Central memory CD8-positive, alpha-beta T cell (primary cell): ENCODE measurements around the gene DNM1L.
A peak's percentile ranks its signal among the peaks of the same experiment; 100 is the strongest.
"Not testable (repeated sequence)": the region's sequence is repeated elsewhere in the genome, so short reads cannot be mapped to it uniquely, and the experiment has no call there.

Source experiments
- ATAC-seq: fragments of 150-1000 bp; cut with Tn5 transposase; replicated peaks from 2 replicates; pipeline ENCODE4 v1.10.0; 2022; ENCODE audit warnings: mild to moderate bottlenecking, moderate FRiP score, moderate number of reproducible peaks; ENCODE audit not compliant: poor library complexity, severe bottlenecking; ENCODE audit errors: extremely low read depth
- DNase-seq, 2 donors: peaks; one replicate each; pipeline ENCODE4 v3.0.0; 2021; ENCODE audit warnings: low spot score in 2 of 2
- H3K27ac Mint-ChIP-seq: one replicate; pipeline ENCODE4 v1.8.0; 2022; ENCODE audit warnings: low read depth, mild to moderate bottlenecking, moderate library complexity, mixed read lengths
- H3K27me3 Mint-ChIP-seq: one replicate; pipeline ENCODE4 v1.8.0; 2022; ENCODE audit warnings: mixed read lengths
- H3K36me3 Mint-ChIP-seq: one replicate; pipeline ENCODE4 v1.8.0; 2022; ENCODE audit warnings: mild to moderate bottlenecking, moderate library complexity, mixed read lengths; ENCODE audit not compliant: insufficient read depth
- H3K4me1 Mint-ChIP-seq: one replicate; pipeline ENCODE4 v1.8.0; 2022; ENCODE audit warnings: mixed read lengths
- H3K4me3 Mint-ChIP-seq: one replicate; pipeline ENCODE4 v1.8.0; 2022; ENCODE audit warnings: mild to moderate bottlenecking, moderate library complexity, mixed read lengths
- H3K9me3 Mint-ChIP-seq: one replicate; pipeline ENCODE4 v1.8.0; 2022; ENCODE audit warnings: mixed read lengths

The DNM1L gene

DNA sequence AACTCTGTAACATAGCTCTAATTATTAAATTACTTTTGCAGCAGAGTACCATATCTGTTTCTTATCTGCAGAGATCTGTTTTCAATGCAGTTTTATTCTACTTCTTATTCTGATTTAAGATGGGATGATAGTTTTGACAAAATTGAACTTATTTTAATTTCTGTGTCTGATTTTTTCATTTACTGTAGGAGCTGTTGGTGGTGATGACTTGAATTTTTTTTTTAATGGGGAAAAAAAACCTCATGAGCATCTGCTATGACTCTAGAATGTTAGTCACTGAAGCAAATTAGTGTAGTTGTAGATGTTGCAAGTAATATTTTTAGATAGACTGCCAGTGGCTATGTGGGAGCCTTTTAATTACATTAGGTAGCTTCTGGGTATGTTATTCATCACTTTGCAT lies 23.4 kb downstream of the DNM1L start:
- Mint-ChIP-seq H3K27ac (no peak overlapping the region), H3K27me3 (no peaks in the 10 kb centered on the region), H3K4me1 (peaks cover 6% of the 10 kb centered on the region), H3K4me3 (no peak overlapping the region), H3K9me3 (no peaks in the 10 kb centered on the region), H3K36me3 (peaks cover 9% of the 10 kb centered on the region)
- ATAC-seq = no peak
- no peak for DNase-seq

DNA sequence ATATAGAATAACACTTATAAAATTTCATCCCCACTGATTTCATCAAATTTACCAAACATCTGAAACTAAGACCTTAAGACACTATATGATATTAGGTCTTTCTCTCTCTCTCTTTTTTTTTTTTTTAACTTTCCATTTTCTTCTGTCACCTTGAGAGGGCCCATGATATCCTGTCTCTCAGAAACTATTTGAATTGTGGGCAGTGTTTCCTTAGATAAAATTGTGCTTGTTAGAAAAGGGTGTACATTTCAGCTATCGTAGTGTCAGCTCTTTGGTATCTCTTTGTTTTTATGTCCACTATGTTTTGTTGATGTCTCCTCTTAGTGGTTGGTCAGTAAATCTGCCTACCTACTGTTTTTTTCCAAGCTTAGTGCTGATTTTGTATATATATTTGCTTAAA lies 23.8 kb downstream of the DNM1L start:
- Mint-ChIP-seq H3K27me3 (no peaks in the 10 kb centered on the region), H3K27ac (peak overlapping the region; percentile 58), H3K4me1 (peaks cover 4% of the 10 kb centered on the region), H3K36me3 (peaks cover 9% of the 10 kb centered on the region), H3K9me3 (no peaks in the 10 kb centered on the region), H3K4me3 (no peak overlapping the region)
- ATAC-seq = no peak
- DNase-seq = no peak

GRCh38 chr12:32705783-32706182 lies 26.7 kb downstream of the DNM1L start:
- H3K4me1 Mint-ChIP-seq = peaks cover 4% of the 10 kb centered on the region
- ATAC-seq = no peak
- H3K27me3 Mint-ChIP-seq = no peaks in the 10 kb centered on the region
- no peak for DNase-seq
- no peak overlapping the region for H3K4me3 Mint-ChIP-seq
- no peaks in the 10 kb centered on the region for H3K9me3 Mint-ChIP-seq
- no peak overlapping the region for H3K27ac Mint-ChIP-seq
- peaks cover 16% of the 10 kb centered on the region for H3K36me3 Mint-ChIP-seq

- peak overlapping the region; percentile 19 for H3K27ac Mint-ChIP-seq
- DNase-seq = no peak
- peaks cover 17% of the 10 kb centered on the region for H3K36me3 Mint-ChIP-seq
- H3K27me3 Mint-ChIP-seq = no peaks in the 10 kb centered on the region
- no peak overlapping the region for H3K4me3 Mint-ChIP-seq
- no peak for ATAC-seq
- H3K4me1 Mint-ChIP-seq = peaks cover 4% of the 10 kb centered on the region
- H3K9me3 Mint-ChIP-seq = no peaks in the 10 kb centered on the region
These were observed 27.4 kb downstream of the DNM1L start for GRCh38 chr12:32706335-32707024.

- no peak for DNase-seq
- Mint-ChIP-seq H3K27ac (no peak overlapping the region), H3K4me1 (no peaks in the 10 kb centered on the region), H3K4me3 (no peak overlapping the region), H3K9me3 (no peaks in the 10 kb centered on the region), H3K27me3 (no peaks in the 10 kb centered on the region), H3K36me3 (peaks cover 20% of the 10 kb centered on the region)
- ATAC-seq = no peak
These were observed 29.8 kb downstream of the DNM1L start for GRCh38 chr12:32708926-32709325.

DNA sequence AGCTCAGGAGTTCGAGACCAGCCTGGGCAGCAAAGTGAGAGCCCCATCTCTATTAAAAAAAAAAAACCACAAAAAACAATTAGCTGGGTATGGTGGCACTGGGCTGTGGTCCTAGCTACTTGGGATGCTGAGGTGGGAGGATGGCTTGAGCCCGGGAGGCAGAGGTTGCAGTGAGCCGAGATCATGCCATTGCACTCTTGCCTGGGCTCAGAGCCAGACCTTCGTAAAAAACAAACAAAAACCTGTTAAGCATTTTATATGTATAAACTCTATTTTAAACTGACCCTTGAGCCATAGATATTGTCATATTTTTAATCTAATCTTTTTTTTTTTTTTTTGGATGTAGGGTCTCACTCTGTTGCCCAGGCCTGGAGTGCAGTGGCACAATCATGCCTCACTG lies 35.7 kb downstream of the DNM1L start:
- ATAC-seq (no peak), DNase-seq (no peak)
- no peak overlapping the region for H3K4me3 Mint-ChIP-seq
- peaks cover 19% of the 10 kb centered on the region for H3K36me3 Mint-ChIP-seq
- no peaks in the 10 kb centered on the region for H3K4me1 Mint-ChIP-seq
- H3K27ac Mint-ChIP-seq = no peak overlapping the region
- H3K27me3 Mint-ChIP-seq = no peaks in the 10 kb centered on the region
- H3K9me3 Mint-ChIP-seq = no peaks in the 10 kb centered on the region

GRCh38 chr12:32718926-32719325 lies 39.8 kb downstream of the DNM1L start:
- ATAC-seq (no peak), DNase-seq (no peak)
- Mint-ChIP-seq H3K36me3 (peaks cover 31% of the 10 kb centered on the region), H3K27ac (no peak overlapping the region), H3K4me3 (no peak overlapping the region), H3K27me3 (no peaks in the 10 kb centered on the region), H3K9me3 (no peaks in the 10 kb centered on the region), H3K4me1 (no peaks in the 10 kb centered on the region)

- ATAC-seq, H3K4me1 Mint-ChIP-seq, H3K27ac Mint-ChIP-seq, DNase-seq, H3K4me3 Mint-ChIP-seq, H3K27me3 Mint-ChIP-seq, H3K9me3 Mint-ChIP-seq: not testable (repeated sequence)
- H3K36me3 Mint-ChIP-seq = peaks cover 46% of the 10 kb centered on the region
These were observed 46.2 kb downstream of the DNM1L start for GRCh38 chr12:32725308-32725707.

- Mint-ChIP-seq H3K4me3 (no peak overlapping the region), H3K27ac (no peak overlapping the region), H3K36me3 (peaks cover 43% of the 10 kb centered on the region), H3K9me3 (no peaks in the 10 kb centered on the region), H3K4me1 (peaks cover 5% of the 10 kb centered on the region), H3K27me3 (no peaks in the 10 kb centered on the region)
- ATAC-seq (no peak), DNase-seq (no peak)
These were observed 47.2 kb downstream of the DNM1L start for GRCh38 chr12:32726286-32726685.

DNA sequence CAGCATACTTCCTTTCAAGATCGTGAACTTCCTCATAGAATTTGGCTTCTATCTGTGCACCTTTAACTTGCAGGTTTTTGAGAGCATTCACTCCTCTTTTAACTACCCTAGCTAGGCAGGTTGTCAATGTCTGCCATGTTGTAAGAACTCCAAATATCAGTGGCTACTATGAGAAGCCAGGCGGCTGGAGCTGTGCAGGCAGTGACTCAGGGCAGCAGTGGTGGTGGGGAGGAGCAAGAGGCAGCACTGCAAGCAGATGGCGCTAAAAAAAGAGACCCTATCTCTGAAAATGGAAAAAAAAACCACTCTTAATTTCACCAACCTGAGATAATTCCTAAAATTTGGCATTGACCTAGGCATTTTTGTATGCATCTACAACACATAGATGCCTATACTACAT lies 48.1 kb downstream of the DNM1L start:
- peaks cover 38% of the 10 kb centered on the region for H3K36me3 Mint-ChIP-seq
- DNase-seq (no peak), ATAC-seq (no peak)
- H3K27ac Mint-ChIP-seq = peak overlapping the region; percentile 52
- no peaks in the 10 kb centered on the region for H3K27me3 Mint-ChIP-seq
- no peak overlapping the region for H3K4me3 Mint-ChIP-seq
- peaks cover 5% of the 10 kb centered on the region for H3K4me1 Mint-ChIP-seq
- no peaks in the 10 kb centered on the region for H3K9me3 Mint-ChIP-seq

- H3K9me3 Mint-ChIP-seq = no peaks in the 10 kb centered on the region
- H3K27me3 Mint-ChIP-seq = no peaks in the 10 kb centered on the region
- H3K4me3 Mint-ChIP-seq = no peak overlapping the region
- H3K27ac Mint-ChIP-seq = no peak overlapping the region
- DNase-seq (no peak), ATAC-seq (no peak)
- H3K4me1 Mint-ChIP-seq = peaks cover 4% of the 10 kb centered on the region
- H3K36me3 Mint-ChIP-seq = peaks cover 57% of the 10 kb centered on the region
These were observed 55.9 kb downstream of the DNM1L start for GRCh38 chr12:32734952-32735351.

- no peak overlapping the region for H3K27ac Mint-ChIP-seq
- H3K36me3 Mint-ChIP-seq = peaks cover 62% of the 10 kb centered on the region
These were observed 57.3 kb downstream of the DNM1L start for GRCh38 chr12:32736445-32736844.

GRCh38 chr12:32737715-32738114 lies 58.6 kb downstream of the DNM1L start:
- Mint-ChIP-seq H3K4me3 (no peak overlapping the region), H3K36me3 (peaks cover 69% of the 10 kb centered on the region), H3K27ac (no peak overlapping the region), H3K4me1 (no peaks in the 10 kb centered on the region), H3K9me3 (no peaks in the 10 kb centered on the region), H3K27me3 (no peaks in the 10 kb centered on the region)
- DNase-seq (no peak), ATAC-seq (no peak)

More at GRCh38 chr12:32736445-32736844, 57.3 kb downstream of the DNM1L start:
- Mint-ChIP-seq H3K9me3 (no peaks in the 10 kb centered on the region), H3K4me1 (no peaks in the 10 kb centered on the region), H3K4me3 (no peak overlapping the region), H3K27me3 (no peaks in the 10 kb centered on the region)
- DNase-seq (no peak), ATAC-seq (no peak)
